K562 (cell line): ENCODE measurements around the gene ACTL8. TPM values are rescaled to one million over a fixed set of nuclear protein-coding genes. Genes with fewer than 3 reads are reported as not detected.

Source experiments
- ATAC-seq: fragments of 200-7000 bp; cut with Tn5 transposase; 3 replicates; pipeline ENCODE4 v1.9.1; 2020; ENCODE audit warnings: moderate library complexity
- BruUV-seq: library from RNA; stranded (reverse); fragments of 400-500 nt; replicated peaks from 2 replicates; lab custom pipeline; 2021; lab: Mats Ljungman, UMichigan
- CTCF ChIA-PET: fragments of 300-600 bp; formaldehyde crosslinking; extraction: SDS; loops from one replicate; lab custom pipeline; 2021; ENCODE audit warnings: low intra/inter-chr PET ratio; lab: Yijun Ruan, JAX
- POLR2A ChIA-PET: fragments of 300-600, 350-650 bp; sonication (Branson Sonifier 250); formaldehyde crosslinking; extraction: SDS; loops from one replicate; lab custom pipeline; 2021; ENCODE audit warnings: antibody characterized with exemption, inconsistent platforms; lab: Yijun Ruan, JAX
- DNase-seq, 4 experiments: peaks; one replicate each; pipeline versions ENCODE4 v3.0.0 to v3.0.0-alpha.2; 2011 to 2018; ENCODE audit warnings: low spot score in 3 of 4, mixed read lengths in 3 of 4; ENCODE audit errors: extremely low read depth in 1 of 4
- FAIRE-seq: peaks from 2 replicates; lab custom pipeline; 2011; peaks lifted over from hg19 to GRCh38; lab: Jason Lieb, UNC
- H2AFZ ChIP-seq: 2 replicates; pipeline ENCODE4 v1.6.0; 2011; ENCODE audit warnings: low read depth, low read length, control low read depth, inconsistent platforms
- H3K27ac ChIP-seq: fragments of 200-600 bp; 3 replicates; pipeline ENCODE4 v1.8.0; 2011; ENCODE audit warnings: low read depth, mild to moderate bottlenecking, control low read depth, inconsistent platforms, low read length, moderate library complexity, mixed read lengths; ENCODE audit errors: extremely low read depth
- H3K27me3 ChIP-seq, 2 experiments: fragments of 300-600 bp in 1 of 2; 2 replicates in 1 of 2; 3 replicates in 1 of 2; pipeline versions ENCODE4 v1.6.0 to v1.8.0; 2011; ENCODE audit warnings: inconsistent platforms in 2 of 2, low read length in 2 of 2, mild to moderate bottlenecking in 1 of 2, mixed read lengths in 1 of 2, moderate library complexity in 1 of 2; ENCODE audit not compliant: control insufficient read depth in 2 of 2, insufficient read depth in 2 of 2
- H3K36me3 ChIP-seq: fragments of 300-600 bp; 3 replicates; pipeline ENCODE4 v1.8.0; 2011; ENCODE audit warnings: mild to moderate bottlenecking, low read length, inconsistent platforms; ENCODE audit not compliant: control insufficient read depth, insufficient read depth
- H3K4me1 ChIP-seq, 2 experiments: fragments of 200-600 bp in 1 of 2; replicated peaks in 1 of 2; 2 replicates in 1 of 2; 3 replicates in 1 of 2; pipeline versions ENCODE4 v1.5.1 to v1.8.0; 2011; ENCODE audit warnings: inconsistent platforms in 2 of 2, low read length in 2 of 2, mild to moderate bottlenecking in 1 of 2, mixed read lengths in 1 of 2, moderate library complexity in 1 of 2; ENCODE audit not compliant: control insufficient read depth in 2 of 2, insufficient read depth in 2 of 2
- H3K4me2 ChIP-seq: 2 replicates; pipeline ENCODE4 v1.6.1; 2011; ENCODE audit warnings: low read length, control low read depth, inconsistent platforms, mixed read lengths; ENCODE audit not compliant: insufficient read depth
- H3K4me3 ChIP-seq: fragments of 200-600 bp; sonication (generic), shearing (Covaris generic); 2 replicates; pipeline ENCODE4 v1.5.1; 2016; ENCODE audit warnings: control low read depth, inconsistent platforms
- H3K79me2 ChIP-seq: fragments of 200-600 bp; 3 replicates; pipeline ENCODE4 v1.8.0; 2011; ENCODE audit warnings: low read length, inconsistent platforms; ENCODE audit not compliant: control insufficient read depth, insufficient read depth
- H3K9ac ChIP-seq, 2 experiments: 2 replicates each; pipeline versions ENCODE4 v1.6.0 to v1.6.1; 2011; ENCODE audit warnings: low read depth in 2 of 2, low read length in 2 of 2, control low read depth in 1 of 2, inconsistent platforms in 1 of 2, mild to moderate bottlenecking in 1 of 2, mixed read lengths in 1 of 2; ENCODE audit not compliant: insufficient read depth in 1 of 2
- H3K9me1 ChIP-seq: one replicate; pipeline ENCODE4 v1.6.0; 2011; ENCODE audit warnings: inconsistent platforms, mild to moderate bottlenecking, low read length, moderate library complexity; ENCODE audit not compliant: control insufficient read depth, insufficient read depth
- H3K9me3 ChIP-seq: replicated peaks from 2 replicates; pipeline ENCODE4 v1.5.1; 2011; ENCODE audit warnings: low read depth, low read length, inconsistent platforms; ENCODE audit not compliant: control insufficient read depth, insufficient read depth
- H4K20me1 ChIP-seq: replicated peaks from 2 replicates; pipeline ENCODE4 v1.6.1; 2011; ENCODE audit warnings: low read length, inconsistent platforms, mixed read lengths; ENCODE audit not compliant: control insufficient read depth, insufficient read depth
- ATF1 ChIP-seq, 2 experiments: fragments of 450-650 bp in 1 of 2; IDR thresholded peaks; 2 replicates each; pipeline ENCODE4 v1.6.1; 2016; ENCODE audit warnings: missing compliant biosample characterization in 1 of 2, missing genetic modification characterization in 1 of 2
- FOXJ3 ChIP-seq: sonication (generic); formaldehyde crosslinking; IDR thresholded peaks from 2 replicates; pipeline ENCODE4 v1.4.0; 2020; ENCODE audit warnings: mild to moderate bottlenecking, missing genetic modification reagents
- HEY1 ChIP-seq: fragments of 250-450 bp; sonication (Bioruptor Pico); IDR thresholded peaks from 2 replicates; pipeline ENCODE4 v1.5.0; 2020; ENCODE audit warnings: mild to moderate bottlenecking, moderate library complexity, borderline replicate concordance
- SETDB1 ChIP-seq: IDR thresholded peaks from one replicate; pipeline ENCODE4 v1.6.1; 2012; ENCODE audit warnings: low read length, control low read depth, inconsistent platforms
- ZBTB17 ChIP-seq: fragments of 450-650 bp; formaldehyde crosslinking; IDR thresholded peaks from 2 replicates; pipeline ENCODE4 v1.4.0; 2020; ENCODE audit warnings: mild to moderate bottlenecking
- ZKSCAN1 ChIP-seq: fragments of 150-350 bp; IDR thresholded peaks from 2 replicates; pipeline ENCODE4 v1.6.1; 2016; ENCODE audit warnings: low read depth, low read length
- WGBS: fragments of 100-300 bp; shearing (Covaris generic); methylation state at CpG from one replicate; pipeline ENCODE4 v1.1.6; 2016; ENCODE audit warnings: low coverage, mixed read lengths; ENCODE audit not compliant: insufficient coverage; ENCODE audit errors: missing lambda C conversion rate; 5-methylcytosine and 5-hydroxymethylcytosine counted together
- in situ Hi-C: fragments of 300-500 bp; cut with MboI; formaldehyde crosslinking; loops from 4 replicates; pipeline ENCODE4 v1.15.0; 2018; ENCODE audit warnings: inconsistent platforms, mixed read lengths
- intact Hi-C: fragments of 100-400 bp; cut with micrococcal nuclease; formaldehyde crosslinking; loops from 2 replicates; pipeline ENCODE4 v1.14.2; 2022
- polyA plus RNA-seq, 8 experiments: library from polyadenylated mRNA; depleted of rRNA in 4 of 8; stranded (reverse) in 5 of 8; unstranded in 3 of 8; fragments of >200 nt; fragmentation: Nextera tagmentation in 2 of 8; fragmentation: Illumina TruSeq in 1 of 8; extraction: Ambion mirVana in 2 of 8; extraction: Trizol in 1 of 8; gene quantifications; 2 replicates each; pipeline versions ENCODE4 v1.2.1 to v1.2.3, GENCODE V29; 2011 to 2014; ENCODE audit warnings: inconsistent platforms in 1 of 8, missing spikeins in 1 of 8
- total RNA-seq, 7 experiments: library from RNA; depleted of rRNA in 6 of 7; stranded (reverse); fragments of >200 nt in 6 of 7; fragmentation: Illumina TruSeq in 2 of 7; extraction: Trizol in 2 of 7; gene quantifications; 2 replicates each; pipeline versions ENCODE4 v1.2.1 to v1.2.3, GENCODE V29; 2011 to 2021; ENCODE audit warnings: low replicate concordance in 1 of 7
- TF ChIP-seq, protein P1 (sequence below): sonication (generic); formaldehyde crosslinking; IDR thresholded peaks from 2 replicates; pipeline ENCODE4 v1.8.0; 2022; ENCODE audit warnings: mild to moderate bottlenecking, missing genetic modification reagents

The ACTL8 gene
- total and polyA plus RNA-seq, 9 of the 15 experiments (the other 6 are each of a cell fraction or from before 2014, with no cell fraction given), result 0.30 to 3.3 (median 1.6) TPM

DNA sequence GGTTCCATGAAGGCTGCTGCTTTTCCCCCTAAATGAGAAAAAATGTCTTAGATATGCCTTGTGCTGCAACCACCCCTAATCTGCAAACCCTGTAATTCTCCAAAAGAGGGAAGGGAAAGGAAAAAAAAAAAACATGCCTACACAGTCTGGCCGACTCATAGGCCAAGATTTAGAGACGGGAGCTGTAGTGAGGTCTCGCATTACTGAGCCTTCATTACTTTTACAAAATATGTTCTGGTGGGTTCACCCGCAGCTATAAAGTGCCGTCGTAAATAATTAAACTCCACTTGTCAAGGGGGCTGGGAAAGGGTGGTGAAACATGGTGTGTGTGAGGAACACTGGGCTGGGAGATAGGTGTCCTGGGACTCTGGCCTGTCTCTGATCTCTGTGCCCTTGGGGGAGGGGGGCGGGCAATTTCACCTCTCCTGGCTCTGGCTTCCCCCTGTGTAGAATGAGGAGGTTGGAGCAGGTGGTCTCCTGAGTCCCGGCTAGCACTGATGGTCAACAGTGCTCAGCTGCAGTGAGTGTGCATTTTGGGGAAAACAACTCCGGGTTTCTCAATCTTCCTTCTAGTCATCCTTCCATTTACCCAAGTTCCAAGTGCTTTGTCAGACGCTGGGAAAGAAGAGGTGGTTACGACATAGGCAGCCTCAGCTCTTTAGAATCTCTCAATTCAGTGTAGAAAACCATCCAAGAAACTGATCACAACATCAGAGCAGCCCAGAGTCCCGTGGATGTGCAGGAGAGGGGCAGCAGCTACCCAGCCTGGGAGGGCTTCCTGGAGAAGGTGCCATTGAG is 82.3 kb downstream of the ACTL8 start:
- peaks cover 19% of the 10 kb centered on the region for H4K20me1 ChIP-seq
- under 1% methylated on average over 12 of the region's 12 CpGs for WGBS
- no peaks in the 10 kb centered on the region for H3K36me3 ChIP-seq
- H3K9ac ChIP-seq, result no peak overlapping the region
- ChIA-PET POLR2A (interaction anchor here (0.7 kb wide), 1 partner anchor 154 kb away, joined by 4 read pairs; no protein-coding TSS in a partner anchor), CTCF (no interaction called here)
- no peak overlapping the region for H2AFZ ChIP-seq
- H3K4me3 ChIP-seq, result no peak overlapping the region
- no peak overlapping the region for H3K27ac ChIP-seq
- H3K9me3 ChIP-seq, result no peaks in the 10 kb centered on the region
- DNase-seq, result no peak
- in situ Hi-C loops, result no loop called here
- no peaks in the 10 kb centered on the region for H3K4me1 ChIP-seq
- no peak for FAIRE-seq
- intact Hi-C loops, result no loop called here
- ATAC-seq, result no peak
- TF ChIP-seq FOXJ3 (CRISPR knock-in tag) (no peak), ZBTB17 (CRISPR knock-in tag) (no peak), SETDB1 (no peak), ATF1 (CRISPR knock-in tag; IDR thresholded peaks at IDR 0.05) (no peak), ATF1 (tag; IDR thresholded peaks at IDR 0.05) (no peak), ZKSCAN1 (no peak), HEY1 (no peak)
- TF ChIP-seq, protein P1, sequence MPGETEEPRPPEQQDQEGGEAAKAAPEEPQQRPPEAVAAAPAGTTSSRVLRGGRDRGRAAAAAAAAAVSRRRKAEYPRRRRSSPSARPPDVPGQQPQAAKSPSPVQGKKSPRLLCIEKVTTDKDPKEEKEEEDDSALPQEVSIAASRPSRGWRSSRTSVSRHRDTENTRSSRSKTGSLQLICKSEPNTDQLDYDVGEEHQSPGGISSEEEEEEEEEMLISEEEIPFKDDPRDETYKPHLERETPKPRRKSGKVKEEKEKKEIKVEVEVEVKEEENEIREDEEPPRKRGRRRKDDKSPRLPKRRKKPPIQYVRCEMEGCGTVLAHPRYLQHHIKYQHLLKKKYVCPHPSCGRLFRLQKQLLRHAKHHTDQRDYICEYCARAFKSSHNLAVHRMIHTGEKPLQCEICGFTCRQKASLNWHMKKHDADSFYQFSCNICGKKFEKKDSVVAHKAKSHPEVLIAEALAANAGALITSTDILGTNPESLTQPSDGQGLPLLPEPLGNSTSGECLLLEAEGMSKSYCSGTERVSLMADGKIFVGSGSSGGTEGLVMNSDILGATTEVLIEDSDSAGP (CRISPR knock-in tag), result no peak
- H3K79me2 ChIP-seq, result no peaks in the 10 kb centered on the region
- peaks cover 3% of the 10 kb centered on the region for H3K9me1 ChIP-seq
- H3K4me2 ChIP-seq, result no peak overlapping the region
- no peaks in the 10 kb centered on the region; a peak in 1 of 5 replicates for H3K27me3 ChIP-seq
- no TSS peak for BruUV-seq
